Aorta (tissue), 5 donors: ENCODE data around the gene SEMA5A. TPM values are rescaled to one million over a fixed set of nuclear protein-coding genes. Genes with fewer than 3 reads are reported as not detected.
A peak's percentile ranks its signal among the peaks of the same experiment; 100 is the strongest.

Experiments used
- ATAC-seq: fragments of 200-7000 bp; cut with Tn5 transposase; one replicate; pipeline ENCODE4 v1.9.1; 2022; ENCODE audit warnings: moderate library complexity; ENCODE audit not compliant: low FRiP score
- DNase-seq, 2 donors: peaks; one replicate each; pipeline ENCODE4 v3.0.0-alpha.2; 2020
- H3K27ac ChIP-seq, 2 donors: one replicate each; pipeline ENCODE4 v1.5.1; 2013; ENCODE audit warnings: low read length in 2 of 2, mild to moderate bottlenecking in 2 of 2, moderate library complexity in 2 of 2, control low read depth in 1 of 2, inconsistent platforms in 1 of 2, low read depth in 1 of 2
- H3K27me3 ChIP-seq, 2 donors: one replicate each; pipeline ENCODE4 v1.6.1; 2013; ENCODE audit warnings: control low read depth in 1 of 2, low read length in 1 of 2, mild to moderate bottlenecking in 1 of 2, moderate library complexity in 1 of 2; ENCODE audit not compliant: insufficient read depth in 2 of 2, control insufficient read depth in 1 of 2
- H3K36me3 ChIP-seq, 2 donors: one replicate each; pipeline ENCODE4 v1.6.1; 2013; ENCODE audit warnings: control low read depth in 1 of 2, low read length in 1 of 2, mild to moderate bottlenecking in 1 of 2; ENCODE audit not compliant: insufficient read depth in 2 of 2, control insufficient read depth in 1 of 2
- H3K4me1 ChIP-seq, 2 donors: one replicate each; pipeline ENCODE4 v1.6.1; 2013; ENCODE audit warnings: low read length in 2 of 2, control low read depth in 1 of 2, mild to moderate bottlenecking in 1 of 2, moderate library complexity in 1 of 2; ENCODE audit not compliant: insufficient read depth in 2 of 2, control insufficient read depth in 1 of 2
- H3K4me3 ChIP-seq, 2 donors: one replicate each; pipeline ENCODE4 v1.5.1; 2013; ENCODE audit warnings: low read length in 2 of 2, control low read depth in 1 of 2, mild to moderate bottlenecking in 1 of 2
- H3K9me3 ChIP-seq: one replicate; pipeline ENCODE4 v1.6.1; 2013; ENCODE audit warnings: mild to moderate bottlenecking, low read length; ENCODE audit not compliant: control insufficient read depth
- WGBS, 2 donors: extraction: QIAGEN DNeasy Blood & Tissue Kit; methylation state at CpG; one replicate each; pipeline ENCODE4 v1.1.7; 2013; 5-methylcytosine and 5-hydroxymethylcytosine counted together
- intact Hi-C, 2 donors: fragments of 100-400 bp; cut with DNase I; formaldehyde crosslinking; loops; one replicate each; pipeline versions ENCODE4 v1.14.2 to v1.15.0; 2022
- polyA plus RNA-seq, 2 donors: library from polyadenylated mRNA; stranded (reverse); fragments of 200-250 nt; gene quantifications; one replicate each; pipeline ENCODE4 v1.2.3, GENCODE V29; 2013
- total RNA-seq, 2 donors: library from RNA; stranded (reverse); fragmentation: NEBNext Ultra II Directional; extraction: Animal tissue kit (Norgen Biotek cat#: 25700); gene quantifications; one replicate each; pipeline ENCODE4 v1.2.1, GENCODE V29; 2021
- donor health status: healthy with polysubstance abuse.
- donor health status: Bipolar disorder and iron deficiency.
- donor health status: DM: no; HTN: no; CAD: no.
- donor health status: DM: no; HTN: no; CAD: no.
- donor health status: DM: yes; HTN: yes; CAD: no.

The SEMA5A gene
- total and polyA plus RNA-seq, 4 donors, result 1.8 to 21.8 (median 12.7) TPM

DNA sequence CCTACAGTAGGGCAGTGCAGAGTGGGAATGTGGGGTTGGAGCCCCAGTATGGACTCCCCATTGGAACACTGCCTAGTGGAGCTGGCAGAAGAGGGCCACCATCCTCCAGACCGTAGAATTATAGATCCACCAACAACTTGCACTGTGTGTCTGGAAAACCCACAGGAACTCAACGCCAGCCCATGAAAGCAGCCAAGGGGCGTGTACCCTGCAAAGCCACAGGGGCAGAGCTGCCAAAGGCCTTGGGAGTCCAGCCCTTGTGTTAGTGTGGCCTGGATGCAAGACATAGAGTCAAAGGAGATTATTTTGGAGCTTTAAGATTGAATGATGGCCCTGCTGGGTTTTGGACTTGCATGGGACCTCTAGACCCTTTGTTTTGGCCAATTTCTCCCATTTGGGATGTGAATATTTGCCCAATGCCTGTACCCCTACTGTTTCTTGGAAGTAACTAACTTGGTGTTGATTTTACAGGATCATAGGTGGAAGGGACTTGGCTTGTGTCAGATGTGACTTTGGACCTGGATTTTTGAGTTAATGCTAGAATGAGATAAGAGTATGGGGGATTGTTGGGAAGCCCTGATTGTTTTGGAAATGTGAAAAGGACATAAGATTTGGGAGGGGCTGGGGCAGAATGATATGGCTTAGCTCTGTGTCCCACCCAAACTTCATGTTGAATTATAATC is 266.8 kb downstream of the SEMA5A start:
- DNase-seq (peak in 1 of 2 donors; percentile 16), ATAC-seq (peak; percentile 19)
- intact Hi-C loops, result no loop called here
- no peaks in the 10 kb centered on the region for H3K36me3 ChIP-seq
- no peaks in the 10 kb centered on the region for H3K4me1 ChIP-seq
- WGBS, 2 donors, result 52 to 73% methylated on average over 3 of the region's 3 CpGs
- H3K9me3 ChIP-seq, result no peaks in the 10 kb centered on the region
- H3K27me3 ChIP-seq, result no peaks in the 10 kb centered on the region
- no peak overlapping the region for H3K4me3 ChIP-seq
- H3K27ac ChIP-seq, result no peak overlapping the region

DNA sequence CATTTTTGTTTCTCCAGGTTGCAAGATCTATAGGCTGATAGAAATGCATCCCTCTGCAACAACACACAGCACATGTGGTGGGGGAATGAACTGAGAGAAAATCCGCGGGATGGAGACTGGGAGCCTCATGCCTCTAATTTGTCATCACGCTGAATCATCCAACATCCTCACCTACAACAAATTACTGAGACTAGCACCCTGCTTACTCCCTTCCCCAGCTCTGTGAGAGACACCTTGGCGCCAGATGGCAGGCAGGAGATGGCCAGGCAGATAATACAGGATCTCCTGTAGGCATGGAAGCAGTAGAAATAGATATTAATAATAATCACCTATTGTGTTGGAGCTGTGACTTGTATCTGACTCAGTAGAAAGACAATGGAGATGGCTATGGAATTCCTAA is 276.9 kb downstream of the SEMA5A start:
- H3K27me3 ChIP-seq, result no peaks in the 10 kb centered on the region
- H3K27ac ChIP-seq, result no peak overlapping the region
- WGBS, 2 donors, result 84 to 86% methylated on average over 4 of the region's 4 CpGs
- no peaks in the 10 kb centered on the region for H3K9me3 ChIP-seq
- no peak overlapping the region for H3K4me3 ChIP-seq
- ATAC-seq, result no peak
- H3K36me3 ChIP-seq, result no peaks in the 10 kb centered on the region
- DNase-seq, result no peak
- intact Hi-C loops, result no loop called here
- no peaks in the 10 kb centered on the region for H3K4me1 ChIP-seq

DNA sequence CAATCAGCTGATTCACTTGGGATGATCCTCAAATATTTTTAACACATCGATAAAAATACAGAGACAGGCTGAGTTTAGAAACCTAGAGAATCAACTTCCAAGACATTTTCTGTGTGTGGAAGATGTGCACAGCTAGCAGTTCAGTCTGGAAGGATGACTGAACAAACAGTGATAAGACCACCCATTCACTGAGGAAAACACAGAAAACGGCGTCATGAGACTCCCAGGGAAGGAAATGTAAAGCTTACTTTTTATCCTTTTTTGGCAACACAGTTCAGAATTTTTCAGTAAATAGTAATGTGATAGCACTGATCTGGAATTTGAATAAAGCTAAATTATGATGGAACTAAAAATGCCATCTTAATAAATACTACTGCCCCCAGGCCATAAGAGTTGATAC is 277.6 kb downstream of the SEMA5A start:
- intact Hi-C loops, result no loop called here
- no peak for ATAC-seq
- WGBS, 2 donors, result 44 to 72% methylated on average over 3 of the region's 3 CpGs
- DNase-seq, result no peak
- no peaks in the 10 kb centered on the region for H3K27me3 ChIP-seq
- H3K4me1 ChIP-seq, result no peaks in the 10 kb centered on the region
- H3K9me3 ChIP-seq, result no peaks in the 10 kb centered on the region
- H3K36me3 ChIP-seq, result no peaks in the 10 kb centered on the region
- H3K27ac ChIP-seq, result no peak overlapping the region
- H3K4me3 ChIP-seq, result no peak overlapping the region

GRCh38 chr5:9265441-9266287 is 280.2 kb downstream of the SEMA5A start:
- intact Hi-C loops, result no loop called here
- Histone ChIP-seq H3K9me3 (no peaks in the 10 kb centered on the region), H3K4me1 (no peaks in the 10 kb centered on the region), H3K36me3 (no peaks in the 10 kb centered on the region), H3K27ac (peak overlapping the region; percentile 1 to 96), H3K4me3 (no peak overlapping the region), H3K27me3 (no peaks in the 10 kb centered on the region)
- ATAC-seq, result peak; percentile 71
- DNase-seq, result peak in 1 of 2 donors; percentile 47
- 9 to 14% methylated on average over 17 of the region's 17 CpGs for WGBS, 2 donors

GRCh38 chr5:9264301-9264700 is 281.6 kb downstream of the SEMA5A start:
- H3K27me3 ChIP-seq, result no peaks in the 10 kb centered on the region
- no peak overlapping the region for H3K4me3 ChIP-seq
- no peaks in the 10 kb centered on the region for H3K9me3 ChIP-seq
- intact Hi-C loops, result no loop called here
- no peaks in the 10 kb centered on the region for H3K36me3 ChIP-seq
- H3K4me1 ChIP-seq, result no peaks in the 10 kb centered on the region
- DNase-seq (no peak), ATAC-seq (no peak)
- WGBS, 2 donors, result 89 to 90% methylated on average over 5 of the region's 5 CpGs
- H3K27ac ChIP-seq, result no peak overlapping the region

DNA sequence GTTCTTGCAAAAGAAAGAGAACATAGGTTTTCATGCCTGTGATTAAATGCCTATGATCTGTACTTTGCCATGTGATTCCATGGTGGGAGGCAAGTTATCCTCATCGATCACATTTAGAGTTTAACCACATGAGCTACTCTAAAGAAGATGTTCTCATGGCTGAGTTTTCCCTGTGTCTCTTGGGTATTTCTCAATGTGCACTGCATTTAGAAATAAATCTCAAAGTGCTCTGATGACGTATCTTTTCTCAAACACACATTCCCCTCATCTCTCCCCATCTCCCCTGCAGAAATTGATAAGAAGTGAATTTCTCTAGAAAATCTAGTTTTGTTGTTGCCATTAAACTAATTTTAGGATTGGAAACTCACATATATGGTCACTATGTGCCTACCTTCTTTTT is 282.2 kb downstream of the SEMA5A start:
- Histone ChIP-seq H3K27ac (no peak overlapping the region), H3K4me1 (no peaks in the 10 kb centered on the region), H3K36me3 (no peaks in the 10 kb centered on the region), H3K4me3 (no peak overlapping the region), H3K27me3 (no peaks in the 10 kb centered on the region), H3K9me3 (no peaks in the 10 kb centered on the region)
- DNase-seq, result no peak
- intact Hi-C loops, result no loop called here
- no peak for ATAC-seq
- WGBS, 2 donors, result 93 to 96% methylated on average over 2 of the region's 2 CpGs

- WGBS, 2 donors, result 45 to 47% methylated on average over 2 of the region's 2 CpGs
- Histone ChIP-seq H3K27ac (no peak overlapping the region), H3K27me3 (no peaks in the 10 kb centered on the region), H3K4me1 (no peaks in the 10 kb centered on the region), H3K36me3 (no peaks in the 10 kb centered on the region), H3K4me3 (no peak overlapping the region), H3K9me3 (no peaks in the 10 kb centered on the region)
- intact Hi-C loops, result no loop called here
- no peak for DNase-seq
- no peak for ATAC-seq
Measured at GRCh38 chr5:9251379-9251980, 294.4 kb downstream of the SEMA5A start.

GRCh38 chr5:9249231-9249630 is 296.6 kb downstream of the SEMA5A start:
- intact Hi-C loops, result no loop called here
- ATAC-seq, result no peak
- no peaks in the 10 kb centered on the region for H3K27me3 ChIP-seq
- no peaks in the 10 kb centered on the region for H3K9me3 ChIP-seq
- WGBS, 2 donors, result 83 to 89% methylated on average over 3 of the region's 3 CpGs
- no peaks in the 10 kb centered on the region for H3K4me1 ChIP-seq
- H3K4me3 ChIP-seq, result no peak overlapping the region
- no peaks in the 10 kb centered on the region for H3K36me3 ChIP-seq
- DNase-seq, result no peak
- no peak overlapping the region for H3K27ac ChIP-seq
